Activated T-cell treated with anti-CD3 and anti-CD28 coated beads, Interleukin-2, amount 50 U/mL, for 24 hours (primary cell): ENCODE measurements around the gene CENPK.
"Not testable (repeated sequence)": the region's sequence is repeated elsewhere in the genome, so short reads cannot be mapped to it uniquely, and the experiment has no call there.

Experiments used
- DNase-seq: peaks from one replicate; pipeline ENCODE4 v3.0.0-alpha.2; 2020
- H3K27ac Mint-ChIP-seq: 2 replicates; pipeline ENCODE4 v1.8.0; 2020; ENCODE audit warnings: mild to moderate bottlenecking, mixed read lengths
- H3K27me3 Mint-ChIP-seq: 2 replicates; pipeline ENCODE4 v1.8.0; 2020; ENCODE audit warnings: mixed read lengths
- H3K36me3 Mint-ChIP-seq: 2 replicates; pipeline ENCODE4 v1.8.0; 2020; ENCODE audit warnings: low read depth, mixed read lengths
- H3K4me1 Mint-ChIP-seq: 2 replicates; pipeline ENCODE4 v1.8.0; 2020; ENCODE audit warnings: low read depth, mixed read lengths
- H3K4me3 Mint-ChIP-seq: 2 replicates; pipeline ENCODE4 v1.8.0; 2020; ENCODE audit warnings: mild to moderate bottlenecking, moderate library complexity, mixed read lengths
- H3K9me3 Mint-ChIP-seq: 2 replicates; pipeline ENCODE4 v1.8.0; 2020; ENCODE audit warnings: mixed read lengths

CENPK gene

DNA sequence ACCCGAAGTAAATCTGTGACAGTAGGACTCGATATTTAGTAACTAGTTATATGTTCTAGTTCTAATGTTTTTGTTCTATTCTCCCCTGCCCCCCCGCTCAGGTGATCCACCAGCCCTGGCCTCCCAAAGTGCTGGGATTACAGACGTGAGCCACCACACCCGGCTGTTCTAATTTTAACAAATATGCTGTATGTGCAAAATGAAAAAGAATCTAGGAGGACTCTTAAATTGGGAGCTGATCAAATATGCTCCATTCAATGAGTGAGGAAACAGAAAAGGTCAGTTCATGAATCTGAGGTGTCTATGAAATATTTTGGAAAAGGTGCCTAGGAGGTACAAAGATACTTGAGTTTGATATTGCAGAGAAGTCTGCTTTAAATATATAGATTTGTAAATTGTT, 16.8 kb downstream of the CENPK start:
- H3K27ac Mint-ChIP-seq: no peak overlapping the region
- H3K27me3 Mint-ChIP-seq: no peaks in the 10 kb centered on the region
- no peak overlapping the region for H3K4me3 Mint-ChIP-seq
- DNase-seq: no peak
- peaks cover 20% of the 10 kb centered on the region for H3K4me1 Mint-ChIP-seq
- H3K9me3 Mint-ChIP-seq: no peaks in the 10 kb centered on the region
- peaks cover 99% of the 10 kb centered on the region for H3K36me3 Mint-ChIP-seq

DNA sequence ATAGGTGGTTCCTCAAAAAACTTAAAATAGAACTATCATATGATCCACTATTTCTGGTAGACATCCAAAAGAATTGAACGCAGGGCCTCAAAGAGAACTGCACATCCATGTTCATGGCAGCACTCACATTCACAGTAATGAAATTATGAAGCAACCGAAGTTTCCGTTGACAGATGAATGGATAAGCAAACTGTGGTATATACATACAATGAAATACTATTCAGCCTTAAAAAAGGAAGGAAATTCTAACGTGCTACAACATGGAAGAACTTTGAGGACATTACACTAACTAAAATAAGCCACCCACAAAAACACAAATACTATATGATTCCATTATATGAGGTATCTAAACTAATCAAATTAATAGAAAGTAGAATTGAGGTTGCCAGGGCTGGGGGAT, 18.5 kb downstream of the CENPK start:
- peaks cover 20% of the 10 kb centered on the region for H3K4me1 Mint-ChIP-seq
- no peak overlapping the region for H3K4me3 Mint-ChIP-seq
- no peaks in the 10 kb centered on the region for H3K27me3 Mint-ChIP-seq
- no peak overlapping the region for H3K27ac Mint-ChIP-seq
- no peaks in the 10 kb centered on the region for H3K9me3 Mint-ChIP-seq
- peaks cover 99% of the 10 kb centered on the region for H3K36me3 Mint-ChIP-seq
- DNase-seq: no peak

DNA sequence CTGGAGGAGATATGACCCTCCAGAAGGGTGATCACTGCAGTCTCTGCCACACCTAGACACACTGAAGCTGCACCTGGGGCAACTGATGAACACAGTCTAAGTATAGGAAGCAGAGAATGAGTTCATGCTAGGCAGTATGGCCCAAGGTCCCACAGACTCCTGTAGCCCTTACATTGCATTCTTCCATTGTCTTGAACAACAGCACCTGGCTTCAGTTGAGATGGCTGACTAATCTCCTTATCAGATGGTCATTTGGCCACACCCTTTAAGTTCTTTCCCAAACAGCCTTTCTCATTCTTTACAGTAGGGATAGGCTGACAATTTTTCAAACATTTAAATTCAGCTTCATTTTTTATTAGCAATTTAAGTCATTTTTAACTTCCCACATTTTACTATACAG, 23.1 kb downstream of the CENPK start:
- Mint-ChIP-seq H3K27me3 (no peaks in the 10 kb centered on the region), H3K27ac (no peak overlapping the region), H3K4me3 (no peak overlapping the region), H3K9me3 (no peaks in the 10 kb centered on the region), H3K4me1 (peaks cover 7% of the 10 kb centered on the region), H3K36me3 (peaks cover 96% of the 10 kb centered on the region)
- no peak for DNase-seq

DNA sequence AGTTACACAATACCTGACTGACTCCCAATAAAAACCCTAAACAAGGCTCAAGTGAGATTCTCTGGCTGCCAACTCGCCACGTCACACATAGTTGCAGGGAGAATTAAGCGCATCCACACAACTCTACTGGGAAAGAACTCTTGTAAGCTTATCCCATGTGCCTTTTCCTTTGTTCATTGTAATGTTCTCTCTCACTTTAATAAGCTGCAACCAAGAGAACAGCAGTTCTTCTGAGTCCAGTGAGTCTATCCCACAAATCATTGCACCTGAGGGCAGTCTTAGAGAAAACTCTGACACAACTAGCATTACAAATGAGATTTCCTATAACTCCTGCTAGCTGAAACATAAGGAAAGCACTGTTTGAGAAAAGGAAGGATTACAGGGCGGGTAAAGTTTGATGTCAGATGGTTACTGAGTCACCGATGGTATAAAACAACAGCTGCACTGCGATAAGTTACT, 27.4 kb downstream of the CENPK start:
- no peaks in the 10 kb centered on the region for H3K4me1 Mint-ChIP-seq
- no peak for DNase-seq
- H3K9me3 Mint-ChIP-seq: no peaks in the 10 kb centered on the region
- H3K4me3 Mint-ChIP-seq: no peak overlapping the region
- H3K36me3 Mint-ChIP-seq: peaks cover 81% of the 10 kb centered on the region
- no peaks in the 10 kb centered on the region for H3K27me3 Mint-ChIP-seq
- no peak overlapping the region for H3K27ac Mint-ChIP-seq

DNA sequence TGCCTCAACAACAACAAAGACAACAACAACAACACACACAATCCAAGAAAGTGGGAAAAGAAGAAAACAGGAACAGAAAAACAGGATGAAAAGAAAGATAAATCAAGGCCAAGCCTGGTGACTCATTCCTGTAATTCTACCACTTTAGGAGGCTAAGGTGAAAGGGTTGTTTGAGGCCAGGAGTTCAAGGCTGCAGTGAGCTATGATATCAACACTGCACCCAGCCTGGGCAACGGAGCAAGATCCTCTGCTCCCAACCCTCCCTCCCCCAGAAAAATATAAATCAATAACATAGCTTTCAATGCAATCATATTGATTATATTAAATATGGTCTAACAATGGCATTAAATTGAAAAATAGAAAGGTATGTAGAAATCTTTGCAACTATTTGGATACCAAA, 32.1 kb downstream of the CENPK start:
- no peaks in the 10 kb centered on the region for H3K9me3 Mint-ChIP-seq
- H3K4me3 Mint-ChIP-seq: no peak overlapping the region
- H3K27me3 Mint-ChIP-seq: no peaks in the 10 kb centered on the region
- DNase-seq: no peak
- no peaks in the 10 kb centered on the region for H3K4me1 Mint-ChIP-seq
- H3K27ac Mint-ChIP-seq: no peak overlapping the region
- peaks cover 73% of the 10 kb centered on the region for H3K36me3 Mint-ChIP-seq

DNA sequence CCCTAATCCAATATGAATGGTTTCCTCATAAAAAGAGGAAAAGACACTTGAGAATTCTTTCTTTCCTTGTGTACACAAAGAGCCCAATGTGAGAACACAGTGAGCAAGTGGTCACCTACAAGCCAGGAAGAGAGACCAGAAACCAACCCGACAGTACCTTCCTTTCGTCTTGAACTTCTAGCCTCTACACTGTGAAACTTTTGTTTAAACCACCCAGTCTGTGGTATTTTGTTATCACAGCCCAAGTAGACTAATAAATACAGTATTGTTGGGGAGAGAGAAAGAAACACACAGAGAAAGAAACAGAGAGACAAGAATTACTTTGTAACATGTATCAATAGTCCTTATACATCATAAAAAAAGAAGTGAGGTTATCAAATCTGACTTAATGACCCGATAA, 37.2 kb downstream of the CENPK start:
- Mint-ChIP-seq H3K4me3 (no peak overlapping the region), H3K9me3 (no peaks in the 10 kb centered on the region), H3K4me1 (no peaks in the 10 kb centered on the region), H3K27me3 (no peaks in the 10 kb centered on the region), H3K36me3 (peaks cover 84% of the 10 kb centered on the region), H3K27ac (no peak overlapping the region)
- DNase-seq: no peak

DNA sequence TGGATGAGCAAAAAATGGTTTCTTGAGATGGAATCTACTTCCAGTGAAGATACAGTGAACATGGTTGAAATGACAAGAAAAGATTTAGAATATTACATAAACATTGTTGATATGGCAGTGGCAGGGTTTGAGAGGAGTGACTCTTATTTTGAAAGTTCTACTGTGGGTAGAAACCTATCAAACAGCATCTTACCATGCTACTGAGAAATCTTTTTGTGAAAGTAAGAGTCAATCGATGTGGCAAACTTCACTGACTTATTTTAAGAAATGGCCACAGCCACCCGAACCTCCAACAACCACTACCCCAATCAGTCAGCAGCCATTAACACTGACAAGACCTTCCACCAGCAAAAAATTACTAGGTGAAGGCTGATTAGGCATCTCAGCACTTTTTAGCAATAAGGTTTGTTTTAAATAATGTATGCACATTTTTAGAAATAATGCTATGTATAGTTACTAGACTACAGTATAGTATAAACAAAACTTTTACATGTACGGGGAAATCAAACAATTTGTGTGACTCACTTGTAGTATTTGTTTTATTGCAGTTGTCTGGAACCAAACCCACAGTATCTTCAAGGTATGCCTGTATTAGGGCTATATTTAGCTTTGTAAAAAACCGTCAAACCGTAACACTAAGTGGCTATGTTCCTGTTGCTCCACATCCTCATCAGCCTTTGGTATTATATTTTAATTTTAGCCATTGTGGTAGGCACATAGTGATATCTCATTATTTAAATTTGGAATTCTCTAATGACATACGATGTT, 50.6 kb downstream of the CENPK start:
- peaks cover 29% of the 10 kb centered on the region for H3K36me3 Mint-ChIP-seq
- H3K4me1 Mint-ChIP-seq: peaks cover 3% of the 10 kb centered on the region
- no peak overlapping the region for H3K4me3 Mint-ChIP-seq
- H3K27me3 Mint-ChIP-seq: no peaks in the 10 kb centered on the region
- H3K27ac Mint-ChIP-seq: no peak overlapping the region
- no peaks in the 10 kb centered on the region for H3K9me3 Mint-ChIP-seq
- no peak for DNase-seq

DNA sequence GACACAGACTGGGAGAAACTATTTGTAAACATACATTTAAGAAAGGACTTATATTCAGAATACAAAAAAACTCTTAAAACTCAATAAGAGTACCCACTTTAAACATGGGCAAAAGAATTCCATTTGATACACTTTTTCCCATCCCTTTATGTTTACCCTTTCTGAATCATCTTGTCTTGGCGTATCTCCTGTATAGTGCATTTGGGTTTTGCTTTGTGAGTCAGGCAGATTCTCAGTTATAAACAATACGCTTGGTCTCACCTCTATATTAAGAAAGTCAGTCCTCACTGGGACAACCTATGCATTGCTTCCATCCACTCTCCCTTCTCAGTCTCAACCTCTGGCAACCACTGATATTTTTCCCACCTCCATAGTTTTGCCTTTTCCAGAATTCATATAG, 54.0 kb downstream of the CENPK start:
- peaks cover 3% of the 10 kb centered on the region for H3K4me1 Mint-ChIP-seq
- DNase-seq: no peak
- peaks cover 25% of the 10 kb centered on the region for H3K36me3 Mint-ChIP-seq
- H3K27ac Mint-ChIP-seq: no peak overlapping the region
- no peak overlapping the region for H3K4me3 Mint-ChIP-seq
- no peaks in the 10 kb centered on the region for H3K27me3 Mint-ChIP-seq
- no peaks in the 10 kb centered on the region for H3K9me3 Mint-ChIP-seq

DNA sequence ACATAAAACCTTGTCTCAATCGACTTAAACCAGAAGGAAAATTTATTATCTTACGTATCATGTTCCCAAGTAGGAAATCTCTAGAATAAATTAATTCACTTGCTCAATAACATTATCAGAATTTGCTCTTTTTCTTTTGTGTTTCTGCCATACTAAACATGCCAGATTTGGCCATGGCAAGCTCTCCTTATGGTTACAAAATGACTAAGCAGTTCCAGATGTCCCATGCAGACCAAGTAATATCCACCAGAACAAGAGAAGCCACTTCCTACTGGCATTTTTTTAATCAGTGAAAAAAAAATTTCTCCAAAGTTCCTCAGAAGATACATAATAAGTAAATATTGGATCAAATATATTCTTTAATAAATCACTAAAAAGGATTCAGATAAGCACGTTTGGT, 56.0 kb downstream of the CENPK start:
- Mint-ChIP-seq H3K4me3 (no peak overlapping the region), H3K36me3 (peaks cover 31% of the 10 kb centered on the region), H3K9me3 (no peaks in the 10 kb centered on the region), H3K27me3 (no peaks in the 10 kb centered on the region), H3K27ac (no peak overlapping the region), H3K4me1 (no peaks in the 10 kb centered on the region)
- DNase-seq: no peak

DNA sequence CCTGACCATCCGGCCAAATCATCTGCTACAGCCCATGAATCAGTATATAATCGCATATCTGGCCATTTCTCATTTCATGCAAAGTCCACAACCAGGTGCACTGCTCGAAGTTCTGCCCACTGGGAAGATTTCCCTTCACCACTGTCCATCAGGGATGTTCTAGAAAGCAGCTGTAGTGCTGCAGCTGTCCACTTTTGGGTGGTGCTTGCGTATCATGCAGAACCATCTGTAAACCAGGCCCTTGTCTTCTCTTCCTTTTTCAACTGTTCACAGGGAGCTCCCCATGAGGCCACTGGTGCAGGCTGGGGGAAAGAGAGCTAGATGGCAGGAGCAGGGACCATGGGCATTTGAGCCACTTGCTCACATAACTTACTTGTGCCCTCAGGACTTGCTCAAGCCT, 73.8 kb downstream of the CENPK start:
- Mint-ChIP-seq H3K4me3 (no peak overlapping the region), H3K4me1 (no peaks in the 10 kb centered on the region), H3K27me3 (no peaks in the 10 kb centered on the region), H3K36me3 (peaks cover 10% of the 10 kb centered on the region), H3K9me3 (no peaks in the 10 kb centered on the region), H3K27ac (no peak overlapping the region)
- DNase-seq: no peak

DNA sequence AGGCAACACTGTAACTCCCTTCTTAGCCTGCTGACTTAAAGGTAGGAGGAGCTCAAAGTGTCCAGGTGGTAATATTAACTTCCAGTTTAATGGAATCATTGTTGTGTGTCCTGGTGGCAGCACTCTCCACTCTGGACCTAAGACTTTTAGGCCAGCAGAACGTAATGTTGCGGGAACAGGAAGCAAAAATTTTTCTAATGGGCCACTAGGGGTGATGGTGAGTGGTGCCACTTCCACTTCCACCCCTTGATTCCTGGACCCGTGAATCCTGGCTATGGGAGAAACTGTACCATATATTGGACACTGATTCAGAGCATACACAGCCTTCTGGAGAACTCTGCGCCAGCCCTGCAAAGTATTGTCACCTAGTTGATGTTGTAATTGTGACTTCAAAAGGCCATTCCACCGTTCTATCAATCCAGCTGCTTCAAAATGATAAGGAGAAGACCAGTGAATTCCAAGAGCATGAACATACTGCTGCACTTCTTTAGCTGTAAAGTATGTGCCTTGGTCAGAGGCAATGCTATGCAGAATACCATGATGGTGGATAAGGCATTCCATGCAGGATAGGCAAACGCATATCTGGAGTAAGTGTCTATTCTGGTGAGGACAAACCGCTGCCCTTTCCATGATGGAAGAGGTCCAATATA, 74.8 kb downstream of the CENPK start:
- H3K36me3 Mint-ChIP-seq: peaks cover 10% of the 10 kb centered on the region
- H3K27ac Mint-ChIP-seq: not testable (repeated sequence)

DNA sequence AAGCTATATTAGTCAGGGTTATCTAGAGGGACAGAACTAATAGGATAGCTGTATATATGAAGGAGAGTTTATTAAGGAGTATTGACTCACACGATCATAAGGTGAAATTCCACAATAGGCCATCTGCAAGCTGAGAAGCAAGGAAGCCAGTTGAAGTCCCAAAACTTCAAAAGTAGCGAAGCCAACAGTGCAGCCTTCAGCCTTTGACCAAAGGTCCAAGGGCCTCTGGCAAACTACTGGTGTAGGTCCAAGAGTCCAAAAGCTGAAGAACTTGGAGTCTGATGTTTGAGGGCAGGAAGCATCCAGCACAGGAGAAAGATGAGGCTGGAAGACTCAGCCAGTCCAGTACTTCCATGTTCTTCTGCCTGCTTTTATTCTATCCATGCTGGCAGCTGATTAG, 76.2 kb downstream of the CENPK start:
- not testable (repeated sequence) for H3K27ac Mint-ChIP-seq, H3K4me3 Mint-ChIP-seq, DNase-seq, H3K27me3 Mint-ChIP-seq, H3K9me3 Mint-ChIP-seq
- Mint-ChIP-seq H3K4me1 (peaks cover 12% of the 10 kb centered on the region), H3K36me3 (peaks cover 14% of the 10 kb centered on the region)

More for the DNA sequence above, 74.8 kb downstream of the CENPK start:
- H3K4me1 Mint-ChIP-seq, H3K27me3 Mint-ChIP-seq, H3K4me3 Mint-ChIP-seq, DNase-seq, H3K9me3 Mint-ChIP-seq: not testable (repeated sequence)

DNA sequence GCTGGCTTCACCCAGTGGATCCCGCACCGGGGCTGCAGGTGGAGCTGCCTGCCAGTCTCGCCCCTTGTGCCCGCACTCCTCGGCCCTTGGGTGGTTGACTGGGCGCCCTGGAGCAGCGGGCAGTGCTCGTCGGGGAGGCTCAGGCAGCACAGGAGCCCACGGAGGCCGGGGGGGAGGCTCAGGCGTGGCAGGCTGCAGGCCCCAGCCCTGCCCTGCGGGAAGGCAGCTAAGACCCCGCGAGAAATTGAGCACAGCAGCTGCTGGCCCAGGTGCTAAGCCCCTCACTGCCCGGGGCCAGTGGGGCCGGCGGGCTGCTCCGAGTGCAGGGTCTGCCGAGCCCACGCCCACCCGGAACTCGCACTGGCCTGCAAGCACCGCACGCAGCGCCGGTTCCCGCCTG, 77.6 kb downstream of the CENPK start:
- no peaks in the 10 kb centered on the region for H3K27me3 Mint-ChIP-seq
- no peak overlapping the region for H3K4me3 Mint-ChIP-seq
- H3K27ac Mint-ChIP-seq: no peak overlapping the region
- no peaks in the 10 kb centered on the region for H3K9me3 Mint-ChIP-seq
- DNase-seq: no peak
- H3K4me1 Mint-ChIP-seq: peaks cover 19% of the 10 kb centered on the region
- H3K36me3 Mint-ChIP-seq: peaks cover 14% of the 10 kb centered on the region

DNA sequence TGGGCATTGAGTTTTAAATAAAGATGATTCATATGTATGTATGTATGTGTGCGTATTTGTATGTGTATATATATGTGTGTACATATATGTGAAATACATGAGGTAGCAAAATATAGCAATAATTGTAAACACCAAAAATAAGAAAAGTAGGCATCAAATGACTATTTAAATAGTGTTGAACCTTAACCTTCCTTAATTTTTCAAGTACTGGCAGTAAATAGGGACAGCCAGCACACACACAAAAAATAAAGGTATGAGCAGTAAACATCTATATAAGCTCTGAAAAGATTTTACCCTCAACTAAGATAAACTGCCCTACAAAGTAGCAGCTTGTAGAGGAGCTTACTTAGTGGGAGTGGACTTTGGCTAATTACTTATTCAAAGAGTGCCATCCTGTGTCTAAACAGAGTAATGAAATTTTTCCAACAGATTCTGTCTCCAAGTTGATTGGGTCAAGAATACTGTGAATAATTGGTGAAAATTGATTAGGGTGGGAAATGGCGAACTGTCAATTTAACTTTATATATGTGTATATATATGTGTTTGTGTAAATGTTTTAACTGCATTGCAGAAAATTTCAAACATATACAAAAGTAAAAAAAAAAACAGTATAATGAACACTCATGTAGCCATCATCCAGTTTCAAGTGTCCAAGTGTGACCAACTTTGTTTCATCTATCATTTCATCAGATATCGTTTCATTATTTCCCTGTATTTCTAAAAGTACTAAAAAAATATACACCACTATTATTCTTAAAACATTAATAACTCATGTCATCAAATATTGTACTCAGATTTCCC, 79.2 kb downstream of the CENPK start:
- H3K4me1 Mint-ChIP-seq: peaks cover 19% of the 10 kb centered on the region
- H3K27ac Mint-ChIP-seq: peak overlapping the region; percentile 93
- H3K27me3 Mint-ChIP-seq: no peaks in the 10 kb centered on the region
- H3K4me3 Mint-ChIP-seq: no peak overlapping the region
- H3K9me3 Mint-ChIP-seq: no peaks in the 10 kb centered on the region
- no peak for DNase-seq
- peaks cover 4% of the 10 kb centered on the region for H3K36me3 Mint-ChIP-seq
